ENCODE data around the gene UBN1.

DNA sequence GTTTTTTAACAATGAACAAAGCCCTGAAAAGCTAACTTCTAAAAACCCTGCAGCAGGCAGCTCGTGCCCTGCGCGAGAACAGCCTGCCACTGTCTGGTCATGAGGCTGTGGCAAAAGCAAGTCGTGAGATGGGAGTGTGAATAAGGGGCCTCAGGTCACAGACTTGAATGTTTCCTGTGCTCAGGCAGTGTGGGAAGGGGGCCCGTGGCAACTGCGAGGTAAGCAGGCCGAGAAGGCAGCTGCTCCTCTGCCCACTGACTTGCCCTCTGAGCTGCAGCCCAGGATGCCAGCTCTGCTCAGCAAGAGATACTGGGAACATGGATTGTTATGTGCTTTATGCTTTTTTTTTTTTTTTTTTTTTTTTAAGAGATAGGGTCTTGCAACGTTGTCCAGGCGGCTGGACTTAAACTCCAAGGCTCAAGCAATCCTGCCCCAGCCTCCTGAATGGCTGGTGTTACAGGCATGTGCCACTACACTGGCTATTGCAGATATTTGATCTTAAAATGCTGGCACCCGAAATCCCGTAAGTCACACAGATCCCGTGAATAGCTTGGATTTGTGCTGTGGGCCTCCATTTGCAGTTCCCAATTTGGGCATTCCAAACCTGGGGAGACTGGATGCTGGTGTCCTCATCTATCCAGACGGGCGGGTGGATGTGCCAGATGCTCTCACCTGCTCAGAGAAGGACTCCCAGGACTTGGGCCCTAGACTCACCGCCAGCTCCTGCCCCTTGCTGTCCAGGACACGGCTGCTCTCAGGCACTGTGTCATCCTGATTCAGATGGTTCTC is 44.0 kb downstream of the UBN1 start:
- TF ChIP-seq, protein P1, sequence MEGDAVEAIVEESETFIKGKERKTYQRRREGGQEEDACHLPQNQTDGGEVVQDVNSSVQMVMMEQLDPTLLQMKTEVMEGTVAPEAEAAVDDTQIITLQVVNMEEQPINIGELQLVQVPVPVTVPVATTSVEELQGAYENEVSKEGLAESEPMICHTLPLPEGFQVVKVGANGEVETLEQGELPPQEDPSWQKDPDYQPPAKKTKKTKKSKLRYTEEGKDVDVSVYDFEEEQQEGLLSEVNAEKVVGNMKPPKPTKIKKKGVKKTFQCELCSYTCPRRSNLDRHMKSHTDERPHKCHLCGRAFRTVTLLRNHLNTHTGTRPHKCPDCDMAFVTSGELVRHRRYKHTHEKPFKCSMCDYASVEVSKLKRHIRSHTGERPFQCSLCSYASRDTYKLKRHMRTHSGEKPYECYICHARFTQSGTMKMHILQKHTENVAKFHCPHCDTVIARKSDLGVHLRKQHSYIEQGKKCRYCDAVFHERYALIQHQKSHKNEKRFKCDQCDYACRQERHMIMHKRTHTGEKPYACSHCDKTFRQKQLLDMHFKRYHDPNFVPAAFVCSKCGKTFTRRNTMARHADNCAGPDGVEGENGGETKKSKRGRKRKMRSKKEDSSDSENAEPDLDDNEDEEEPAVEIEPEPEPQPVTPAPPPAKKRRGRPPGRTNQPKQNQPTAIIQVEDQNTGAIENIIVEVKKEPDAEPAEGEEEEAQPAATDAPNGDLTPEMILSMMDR (conservative IDR thresholded peaks at IDR 0.05 in 1 of 2, IDR thresholded peaks at IDR 0.05 in 1 of 2; ENCODE audit: extremely low read depth in 1 of 2, insufficient read depth in 1 of 2, low read depth in 1 of 2, low read length in 2 of 2) = no peak
- TF ChIP-seq EZH2 (IDR thresholded peaks at IDR 0.05; ENCODE audit: borderline replicate concordance, low read length) = no peak

All from mammary epithelial cell (primary cell).